NCI-H774 (cell line): ENCODE results near the gene NFATC2.

Experiments
- DNase-seq: peaks from one replicate; lab custom pipeline; 2025; lab: John Stamatoyannopoulos, UW

NFATC2 gene

GRCh38 chr20:51450984-51451383 lies 91.5 kb downstream of the NFATC2 start:
- DNase-seq, result no peak

GRCh38 chr20:51450221-51450712 lies 92.3 kb downstream of the NFATC2 start:
- DNase-seq, result no peak

- DNase-seq, result no peak
These were observed 92.9 kb downstream of the NFATC2 start for GRCh38 chr20:51449498-51450220.

GRCh38 chr20:51447765-51448148 lies 94.8 kb downstream of the NFATC2 start:
- no peak for DNase-seq

- no peak for DNase-seq
These were observed 95.3 kb downstream of the NFATC2 start for GRCh38 chr20:51447097-51447764.

GRCh38 chr20:51446656-51447055 lies 95.9 kb downstream of the NFATC2 start:
- DNase-seq, result no peak

- no peak for DNase-seq
These were observed 96.3 kb downstream of the NFATC2 start for GRCh38 chr20:51446230-51446629.

- no peak for DNase-seq
These were observed 96.9 kb downstream of the NFATC2 start for GRCh38 chr20:51445591-51445990.

- DNase-seq, result no peak
These were observed 97.5 kb downstream of the NFATC2 start for GRCh38 chr20:51444922-51445438.

GRCh38 chr20:51444467-51444866 lies 98.1 kb downstream of the NFATC2 start:
- DNase-seq, result no peak

GRCh38 chr20:51442602-51443001 lies 99.9 kb downstream of the NFATC2 start:
- DNase-seq, result no peak

GRCh38 chr20:51440589-51440988 lies 101.9 kb downstream of the NFATC2 start:
- no peak for DNase-seq

GRCh38 chr20:51439160-51439689 lies 103.3 kb downstream of the NFATC2 start:
- no peak for DNase-seq

- no peak for DNase-seq
These were observed 104.4 kb downstream of the NFATC2 start for GRCh38 chr20:51438136-51438535.

GRCh38 chr20:51437182-51437924 lies 105.2 kb downstream of the NFATC2 start:
- no peak for DNase-seq

- no peak for DNase-seq
These were observed 107.8 kb downstream of the NFATC2 start for GRCh38 chr20:51434580-51435247.

- DNase-seq, result no peak
These were observed 108.5 kb downstream of the NFATC2 start for GRCh38 chr20:51434026-51434425.

GRCh38 chr20:51432875-51433274 lies 109.6 kb downstream of the NFATC2 start:
- no peak for DNase-seq

GRCh38 chr20:51432251-51432784 lies 110.2 kb downstream of the NFATC2 start:
- no peak for DNase-seq

- DNase-seq, result no peak
These were observed 111.2 kb downstream of the NFATC2 start for GRCh38 chr20:51431321-51431720.

- no peak for DNase-seq
These were observed 112.1 kb downstream of the NFATC2 start for GRCh38 chr20:51430198-51430950.
